WTC11 (cell line): ENCODE measurements around the gene KPRP.

Experiments
- HMGA2 ChIP-seq: fragments of 250-450 bp; sonication (Bioruptor Pico); IDR thresholded peaks from 2 replicates; pipeline ENCODE4 v1.4.0; 2021; ENCODE audit warnings: mild to moderate bottlenecking, moderate library complexity
- IRF2 ChIP-seq: sonication (generic); formaldehyde crosslinking; IDR thresholded peaks from 2 replicates; pipeline ENCODE4 v1.8.0; 2022; ENCODE audit warnings: low read depth, missing genetic modification reagents, borderline replicate concordance
- MYBL2 ChIP-seq: sonication (generic); formaldehyde crosslinking; IDR thresholded peaks from 2 replicates; pipeline ENCODE4 v1.8.1; 2023; ENCODE audit warnings: mild to moderate bottlenecking, moderate library complexity, missing genetic modification reagents
- SP1 ChIP-seq: sonication (generic); formaldehyde crosslinking; conservative IDR thresholded peaks from 2 replicates; pipeline ENCODE4 v1.8.1; 2022; ENCODE audit warnings: missing genetic modification reagents
- TF ChIP-seq, protein P1 (sequence below): sonication (generic); formaldehyde crosslinking; IDR thresholded peaks from 2 replicates; pipeline ENCODE4 v1.8.1; 2023; ENCODE audit warnings: mild to moderate bottlenecking, moderate library complexity, missing genetic modification reagents

GRCh38 chr1:152752225-152752624 is 5.6 kb upstream of the KPRP start:
- TF ChIP-seq, protein P1, sequence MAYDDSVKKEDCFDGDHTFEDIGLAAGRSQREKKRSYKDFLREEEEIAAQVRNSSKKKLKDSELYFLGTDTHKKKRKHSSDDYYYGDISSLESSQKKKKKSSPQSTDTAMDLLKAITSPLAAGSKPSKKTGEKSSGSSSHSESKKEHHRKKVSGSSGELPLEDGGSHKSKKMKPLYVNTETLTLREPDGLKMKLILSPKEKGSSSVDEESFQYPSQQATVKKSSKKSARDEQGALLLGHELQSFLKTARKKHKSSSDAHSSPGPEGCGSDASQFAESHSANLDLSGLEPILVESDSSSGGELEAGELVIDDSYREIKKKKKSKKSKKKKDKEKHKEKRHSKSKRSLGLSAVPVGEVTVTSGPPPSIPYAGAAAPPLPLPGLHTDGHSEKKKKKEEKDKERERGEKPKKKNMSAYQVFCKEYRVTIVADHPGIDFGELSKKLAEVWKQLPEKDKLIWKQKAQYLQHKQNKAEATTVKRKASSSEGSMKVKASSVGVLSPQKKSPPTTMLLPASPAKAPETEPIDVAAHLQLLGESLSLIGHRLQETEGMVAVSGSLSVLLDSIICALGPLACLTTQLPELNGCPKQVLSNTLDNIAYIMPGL, result no peak
- TF ChIP-seq HMGA2 (CRISPR knock-in tag) (no peak), SP1 (CRISPR knock-in tag) (no peak), IRF2 (CRISPR knock-in tag) (no peak), MYBL2 (no peak)
